Common myeloid progenitor, CD34-positive (primary cell): ENCODE results near the gene NEK10. TPM values are rescaled to one million over a fixed set of nuclear protein-coding genes. Genes with fewer than 3 reads are reported as not detected.
"Not testable (repeated sequence)": the region's sequence is repeated elsewhere in the genome, so short reads cannot be mapped to it uniquely, and the experiment has no call there.

ENCODE experiments used
- CTCF ChIA-PET: fragments of 350-600 bp; sonication (Branson Sonifier 250); formaldehyde crosslinking; loops from one replicate; lab custom pipeline; 2021; ENCODE audit warnings: antibody characterized with exemption; lab: Charles Lee
- POLR2A ChIA-PET: fragments of 350-600 bp; sonication (Branson Sonifier 250); formaldehyde crosslinking; loops from one replicate; lab custom pipeline; 2021; ENCODE audit warnings: antibody characterized with exemption; lab: Charles Lee
- DNase-seq, 3 donors: peaks; one replicate each; pipeline versions ENCODE4 v3.0.0 to v3.0.0-alpha.2; 2013
- H3K27ac ChIP-seq, 2 experiments: 1 replicate in 1 of 2; 2 replicates in 1 of 2; pipeline ENCODE4 v1.7.0; 2013; ENCODE audit warnings: inconsistent platforms in 2 of 2, low read length in 2 of 2, mild to moderate bottlenecking in 2 of 2, low read depth in 1 of 2, moderate library complexity in 1 of 2; ENCODE audit not compliant: severe bottlenecking in 2 of 2, insufficient read depth in 1 of 2, poor library complexity in 1 of 2
- H3K27me3 ChIP-seq, 5 experiments: replicated peaks in 2 of 5; 1 replicate in 3 of 5; 2 replicates in 2 of 5; pipeline versions ENCODE4 v1.6.1 to v1.7.0; 2013; ENCODE audit warnings: low read length in 4 of 5, mild to moderate bottlenecking in 2 of 5, moderate library complexity in 2 of 5, inconsistent platforms in 1 of 5; ENCODE audit not compliant: insufficient read depth in 5 of 5, control insufficient read depth in 4 of 5
- H3K36me3 ChIP-seq, 4 experiments: 1 replicate in 2 of 4; 2 replicates in 2 of 4; pipeline versions ENCODE4 v1.6.1 to v1.7.0; 2013; ENCODE audit warnings: low read length in 3 of 4, control low read depth in 1 of 4, mild to moderate bottlenecking in 1 of 4; ENCODE audit not compliant: control insufficient read depth in 4 of 4, insufficient read depth in 4 of 4
- H3K4me1 ChIP-seq, 4 experiments: 1 replicate in 3 of 4; 2 replicates in 1 of 4; pipeline versions ENCODE4 v1.6.1 to v1.7.1; 2013; ENCODE audit warnings: low read length in 3 of 4, mild to moderate bottlenecking in 3 of 4, control low read depth in 1 of 4, inconsistent platforms in 1 of 4, moderate library complexity in 1 of 4; ENCODE audit not compliant: control insufficient read depth in 4 of 4, insufficient read depth in 4 of 4; ENCODE audit errors: control extremely low read depth in 1 of 4
- H3K4me3 ChIP-seq, 7 experiments: 1 replicate in 4 of 7; 2 replicates in 3 of 7; pipeline versions ENCODE4 v1.5.1 to v1.7.0; 2013; ENCODE audit warnings: mild to moderate bottlenecking in 7 of 7, low read length in 6 of 7, moderate library complexity in 6 of 7, inconsistent platforms in 2 of 7, low read depth in 2 of 7, control low read depth in 1 of 7; ENCODE audit not compliant: insufficient read depth in 4 of 7, control insufficient read depth in 1 of 7; ENCODE audit errors: extremely low read depth in 1 of 7
- H3K9me3 ChIP-seq, 5 experiments: 1 replicate in 4 of 5; 2 replicates in 1 of 5; pipeline versions ENCODE4 v1.6.1 to v1.7.1; 2013; ENCODE audit warnings: low read length in 4 of 5, mild to moderate bottlenecking in 2 of 5, inconsistent platforms in 1 of 5, low read depth in 1 of 5, moderate library complexity in 1 of 5; ENCODE audit not compliant: control insufficient read depth in 4 of 5, insufficient read depth in 2 of 5; ENCODE audit errors: control extremely low read depth in 1 of 5
- WGBS: methylation state at CpG from one replicate; pipeline ENCODE4 v1.1.5; 2013; ENCODE audit not compliant: insufficient coverage; 5-methylcytosine and 5-hydroxymethylcytosine counted together
- polyA plus RNA-seq: library from polyadenylated mRNA; unstranded; fragments of 120-200 nt; gene quantifications from one replicate; pipeline ENCODE4 v1.2.1, GENCODE V29; 2013

The NEK10 gene
- polyA plus RNA-seq = 2.5 TPM

DNA sequence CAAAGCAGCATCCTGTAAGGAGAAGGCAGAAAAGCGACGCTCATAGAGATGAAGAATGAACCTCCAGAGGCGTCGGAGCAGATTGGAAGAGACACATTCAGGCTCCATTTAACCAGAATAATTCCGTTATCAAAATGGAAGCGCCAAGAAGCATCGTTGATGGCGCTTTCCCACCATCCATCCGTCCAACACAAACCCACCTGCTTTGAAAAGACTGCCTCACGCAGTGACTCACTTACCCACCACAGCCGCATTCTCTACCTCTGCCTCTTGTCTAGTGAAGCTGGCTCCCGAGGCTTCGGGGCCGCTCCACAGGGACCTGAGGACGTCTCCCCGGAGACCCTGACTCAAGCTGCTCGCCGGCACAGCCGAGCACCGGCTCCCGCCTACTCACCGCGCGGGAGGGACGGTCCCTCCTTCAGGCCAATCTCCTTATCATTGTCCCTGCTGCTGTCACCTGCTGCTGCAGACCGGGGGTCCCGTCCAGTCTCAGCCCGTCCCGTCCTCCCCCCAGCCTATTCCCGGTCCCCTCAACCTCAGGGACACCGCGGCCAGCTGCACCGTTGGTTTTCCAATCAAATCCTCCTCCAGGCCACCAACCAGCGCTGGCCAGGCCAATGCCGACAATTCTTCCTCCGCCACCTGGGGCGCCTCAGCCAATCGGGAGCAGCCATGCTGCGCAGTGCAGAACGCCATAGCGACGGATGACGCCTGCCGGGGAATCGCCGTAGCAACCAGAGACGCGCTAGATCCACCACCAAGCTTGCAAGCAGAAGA lies at the start of gene NEK10:
NEK10 (minus strand) TSS at position 553 of the 777 bp plus-strand sequence. CDS start 16,501 bp downstream, outside the sequence.
- no peak within 1 kb of the TSS for H3K27ac ChIP-seq
- DNase-seq = peak; percentile 91 to 96 (median 96)
- peak within 1 kb of the TSS; percentile 50 to 96 (median 82) for H3K4me3 ChIP-seq
- ChIA-PET CTCF (interaction anchor here (0.9 to 2.1 kb wide), 7 partner anchors 11 to 116 kb away, joined by 3 to 7 read pairs (median 3); no protein-coding TSS in a partner anchor), POLR2A (interaction anchor here (0.5 kb wide), 1 partner anchor 63 kb away, joined by 3 read pairs; no protein-coding TSS in a partner anchor)
- H3K4me1 ChIP-seq = peaks cover 3 to 10% (median 5%) of the 10 kb centered on the region in 4 experiments
- H3K27me3 ChIP-seq = no peaks in the 10 kb centered on the region
- 2% methylated on average over 32 of the region's 48 CpGs for WGBS
- no peaks in the 10 kb centered on the region for H3K36me3 ChIP-seq
- H3K9me3 ChIP-seq = no peaks in the 10 kb centered on the region

DNA sequence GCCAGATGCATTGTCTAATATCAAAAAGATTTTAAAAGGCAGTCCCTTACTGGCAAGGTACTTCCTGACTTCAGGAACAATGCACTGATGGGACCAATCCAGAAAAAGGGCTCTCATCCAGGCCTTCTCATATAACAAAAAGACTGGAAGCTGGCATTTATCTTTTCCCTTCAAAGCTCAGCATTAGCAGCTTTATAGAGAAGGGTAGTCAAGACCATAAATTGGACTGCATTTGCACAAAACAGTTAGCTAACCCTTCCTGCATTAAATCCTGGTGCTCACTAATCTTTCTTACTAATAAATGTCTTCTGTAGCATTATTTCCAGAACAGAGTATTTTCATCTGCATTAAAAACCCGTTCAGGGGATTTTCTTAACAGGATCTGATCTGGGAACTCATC lies 46.0 kb upstream of the NEK10 start:
- Histone ChIP-seq H3K9me3 (no peaks in the 10 kb centered on the region), H3K4me1 (no peaks in the 10 kb centered on the region), H3K36me3 (peaks cover 6 to 38% (median 26%) of the 10 kb centered on the region in 4 experiments), H3K27ac (no peak overlapping the region), H3K4me3 (no peak overlapping the region), H3K27me3 (no peaks in the 10 kb centered on the region)
- 100% methylated on average over 1 of the region's 1 CpG for WGBS
- POLR2A ChIA-PET = no interaction called here
- CTCF ChIA-PET = no interaction called here
- DNase-seq = no peak

DNA sequence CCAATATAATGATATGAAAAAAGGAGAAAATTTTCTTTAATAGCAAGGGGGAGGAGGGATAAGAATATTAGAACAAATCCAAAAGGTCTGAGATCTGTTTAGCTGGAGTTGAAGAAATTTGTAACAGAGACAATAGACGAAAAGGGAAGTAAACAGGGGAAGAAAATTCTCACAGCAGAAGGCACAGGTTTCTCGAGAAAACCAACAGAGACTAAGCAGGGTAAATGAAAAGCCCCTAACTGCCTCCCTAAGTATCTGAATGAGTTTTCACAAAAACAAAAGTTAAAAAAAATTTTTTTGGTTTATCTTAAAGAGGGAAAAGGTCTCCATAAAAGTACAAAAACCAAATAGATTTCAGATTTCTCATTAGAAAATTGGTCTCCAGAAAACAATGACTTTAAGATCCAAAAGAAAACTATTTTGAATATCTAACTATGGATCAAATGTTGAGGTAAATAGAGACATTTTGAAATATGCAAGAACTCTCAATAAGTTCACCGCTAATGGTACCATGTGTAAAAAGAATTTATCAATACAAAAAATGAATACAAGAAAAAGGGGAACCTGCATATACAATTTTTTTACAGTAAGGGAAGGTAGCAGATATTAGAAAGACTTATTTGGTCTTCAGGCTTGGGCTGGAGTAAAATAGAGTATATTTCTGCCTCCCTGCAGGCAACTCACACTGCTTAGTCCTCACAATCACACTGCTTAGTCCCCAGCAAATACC lies 23.9 kb upstream of the NEK10 start:
- peaks cover 0 to 13% (median 3%) of the 10 kb centered on the region in 4 experiments for H3K4me1 ChIP-seq
- H3K36me3 ChIP-seq = peaks cover 3 to 27% (median 16%) of the 10 kb centered on the region in 4 experiments
- H3K4me3 ChIP-seq = no peak overlapping the region
- no peaks in the 10 kb centered on the region for H3K27me3 ChIP-seq
- peak in 2 of 3 donors; percentile 38 to 42 for DNase-seq
- H3K27ac ChIP-seq = no peak overlapping the region
- POLR2A ChIA-PET = no interaction called here
- CTCF ChIA-PET = no interaction called here
- WGBS = 15% methylated on average over 2 of the region's 3 CpGs
- no peaks in the 10 kb centered on the region for H3K9me3 ChIP-seq

DNA sequence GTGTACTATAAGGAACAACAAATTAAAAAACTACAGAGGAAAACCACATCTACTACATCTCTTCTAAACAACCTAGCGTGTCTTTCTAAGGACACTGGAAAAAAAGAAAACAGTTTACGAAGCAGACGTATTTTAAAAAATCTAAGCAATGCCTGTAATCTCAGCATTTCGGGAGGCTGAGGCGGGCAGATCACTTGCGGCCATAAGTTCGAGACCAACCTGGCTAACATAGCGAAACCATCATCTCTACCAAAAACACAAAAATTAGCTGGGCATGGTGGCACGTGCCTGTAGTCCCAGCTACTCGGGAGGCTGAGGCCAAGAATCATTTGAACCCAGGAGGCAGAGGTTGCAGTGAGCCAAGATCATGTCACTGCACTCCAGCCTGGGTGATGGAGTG lies 23.2 kb upstream of the NEK10 start:
- H3K27ac ChIP-seq, H3K27me3 ChIP-seq, CTCF ChIA-PET, POLR2A ChIA-PET, H3K4me3 ChIP-seq, DNase-seq, H3K9me3 ChIP-seq: not testable (repeated sequence)
- peaks cover 3 to 23% (median 16%) of the 10 kb centered on the region in 4 experiments for H3K36me3 ChIP-seq
- 81% methylated on average over 9 of the region's 10 CpGs for WGBS
- peaks cover 0 to 13% (median 3%) of the 10 kb centered on the region in 4 experiments for H3K4me1 ChIP-seq

DNA sequence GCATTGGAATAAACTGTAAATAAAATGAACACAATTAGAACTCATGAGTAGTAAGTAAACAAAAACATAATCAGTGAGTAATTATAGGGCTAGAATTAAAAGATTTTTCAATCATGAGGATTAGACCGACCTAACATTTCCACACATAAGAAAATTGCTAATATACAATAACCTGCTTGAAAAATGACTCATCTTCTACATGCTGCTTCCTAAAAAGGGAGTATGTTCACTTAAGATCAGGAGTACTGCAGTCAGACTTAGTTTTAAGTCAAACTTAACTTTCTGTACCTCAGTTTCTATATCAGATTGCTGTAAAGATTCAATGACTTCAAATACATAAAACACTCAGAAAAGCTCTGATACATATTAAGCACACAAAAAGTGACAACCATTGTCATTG lies 22.6 kb upstream of the NEK10 start:
- no peak for DNase-seq
- Histone ChIP-seq H3K9me3 (no peaks in the 10 kb centered on the region), H3K27me3 (no peaks in the 10 kb centered on the region), H3K27ac (no peak overlapping the region), H3K36me3 (peaks cover 3 to 22% (median 16%) of the 10 kb centered on the region in 4 experiments), H3K4me1 (peaks cover 0 to 13% (median 3%) of the 10 kb centered on the region in 4 experiments), H3K4me3 (no peak overlapping the region)
- POLR2A ChIA-PET = no interaction called here
- CTCF ChIA-PET = no interaction called here
- no CpG with 5 or more reads among the region's 1 CpG for WGBS

- Histone ChIP-seq H3K4me1 (peaks cover 0 to 6% (median 3%) of the 10 kb centered on the region in 4 experiments), H3K27me3 (no peaks in the 10 kb centered on the region), H3K9me3 (no peaks in the 10 kb centered on the region), H3K4me3 (no peak overlapping the region), H3K27ac (no peak overlapping the region), H3K36me3 (peaks cover 3 to 27% (median 21%) of the 10 kb centered on the region in 4 experiments)
- ChIA-PET CTCF (no interaction called here), POLR2A (no interaction called here)
- DNase-seq = no peak
- WGBS = no CpG with 5 or more reads among the region's 1 CpG
These were observed 18.4 kb upstream of the NEK10 start for GRCh38 chr3:27387625-27388024.

DNA sequence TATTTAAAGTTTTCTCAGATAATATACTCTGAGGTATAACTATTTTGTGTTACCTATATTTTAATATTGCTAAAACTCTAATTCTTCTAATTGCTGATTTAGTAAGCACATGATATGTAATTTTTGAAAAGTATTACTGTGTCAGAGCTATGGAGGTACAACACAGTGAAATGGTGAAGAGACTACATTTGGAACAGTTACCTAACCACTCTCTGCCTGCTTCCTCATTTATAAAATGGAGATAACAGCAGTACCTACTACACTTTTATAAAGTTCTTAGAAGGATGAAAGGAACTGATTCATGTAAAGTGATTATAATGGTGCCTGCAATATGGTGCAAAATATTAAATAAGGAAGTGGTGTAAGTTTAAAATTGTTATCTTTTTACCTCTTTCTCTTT lies 16.3 kb upstream of the NEK10 start:
- Histone ChIP-seq H3K4me3 (no peak overlapping the region), H3K36me3 (peaks cover 0 to 29% (median 16%) of the 10 kb centered on the region in 4 experiments), H3K27me3 (no peaks in the 10 kb centered on the region), H3K4me1 (no peaks in the 10 kb centered on the region), H3K9me3 (no peaks in the 10 kb centered on the region), H3K27ac (no peak overlapping the region)
- peak in 2 of 3 donors; percentile 28 to 33 for DNase-seq
- ChIA-PET POLR2A (no interaction called here), CTCF (no interaction called here)
